ENCODE results near the gene MTR.

Gene MTR

DNA sequence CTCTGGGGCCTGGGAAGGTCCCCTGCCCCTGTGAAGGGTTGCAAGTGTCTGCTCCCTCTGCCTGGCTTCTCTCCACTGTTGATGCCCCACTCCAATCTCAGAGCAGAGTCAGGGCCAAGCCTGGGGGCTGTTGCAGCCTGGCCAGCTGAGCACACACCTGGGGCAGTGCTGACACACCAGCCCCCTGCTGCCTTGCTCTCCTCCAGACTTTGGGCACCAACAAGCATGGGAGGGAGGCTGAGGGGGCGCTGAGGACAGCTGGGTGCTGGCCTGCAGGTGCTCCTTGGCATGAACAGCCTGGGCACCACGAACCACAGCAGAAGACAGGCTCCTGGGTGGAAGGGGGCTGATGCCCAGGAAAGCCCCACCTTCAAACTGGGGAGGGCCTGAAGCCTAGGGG is 9.6 kb upstream of the MTR start:
- TF ChIP-seq CTBP1 (IDR thresholded peaks at IDR 0.05; ENCODE audit: borderline replicate concordance) (no peak), NFRKB (IDR thresholded peaks at IDR 0.05) (no peak), ARNT (IDR thresholded peaks at IDR 0.05) (no peak), BHLHE40 (IDR thresholded peaks at IDR 0.05; ENCODE audit: borderline replicate concordance) (no peak), FOXM1 (IDR thresholded peaks at IDR 0.05; ENCODE audit: borderline replicate concordance) (no peak), L3MBTL2 (conservative IDR thresholded peaks at IDR 0.05) (no peak), SUZ12 (IDR thresholded peaks at IDR 0.05) (no peak), FOXK2 (IDR thresholded peaks at IDR 0.05) (no peak), LEF1 (IDR thresholded peaks at IDR 0.05; ENCODE audit: borderline replicate concordance) (no peak), ELF4 (IDR thresholded peaks at IDR 0.05) (no peak), TARDBP (IDR thresholded peaks at IDR 0.05) (no peak)
- DNase-seq (ENCODE audit: extremely low spot score) = no peak
- ChIA-PET CTCF (interaction anchor here (1.1 kb wide), 1 partner anchor 26 kb away, joined by 3 read pairs; no protein-coding TSS in a partner anchor), POLR2A (interaction anchor here (1.5 to 3.3 kb wide), 2 partner anchors 9 to 181 kb away, joined by 7 to 25 read pairs; partner anchors contain the start of genes HEATR1 and MTR)

GRCh38 chr1:236786453-236786852 is 8.6 kb upstream of the MTR start:
- CTCF ChIA-PET = interaction anchor here (0.7 to 1.1 kb wide), 2 partner anchors 10 to 27 kb away, joined by 3 read pairs; no protein-coding TSS in a partner anchor
- TF ChIP-seq ELF4 (IDR thresholded peaks at IDR 0.05) (no peak), FOXA1 (IDR thresholded peaks at IDR 0.05) (no peak), CTBP1 (IDR thresholded peaks at IDR 0.05; ENCODE audit: borderline replicate concordance) (no peak), L3MBTL2 (conservative IDR thresholded peaks at IDR 0.05) (no peak), ARNT (IDR thresholded peaks at IDR 0.05) (no peak), SUZ12 (IDR thresholded peaks at IDR 0.05) (no peak), NFRKB (IDR thresholded peaks at IDR 0.05) (no peak), TARDBP (IDR thresholded peaks at IDR 0.05) (no peak), LEF1 (IDR thresholded peaks at IDR 0.05; ENCODE audit: borderline replicate concordance) (no peak)
- POLR2A ChIA-PET = interaction anchor here (1.1 to 3.3 kb wide), 3 partner anchors 8 to 182 kb away, joined by 3 to 25 read pairs (median 7); partner anchors contain the start of genes HEATR1 and MTR

DNA sequence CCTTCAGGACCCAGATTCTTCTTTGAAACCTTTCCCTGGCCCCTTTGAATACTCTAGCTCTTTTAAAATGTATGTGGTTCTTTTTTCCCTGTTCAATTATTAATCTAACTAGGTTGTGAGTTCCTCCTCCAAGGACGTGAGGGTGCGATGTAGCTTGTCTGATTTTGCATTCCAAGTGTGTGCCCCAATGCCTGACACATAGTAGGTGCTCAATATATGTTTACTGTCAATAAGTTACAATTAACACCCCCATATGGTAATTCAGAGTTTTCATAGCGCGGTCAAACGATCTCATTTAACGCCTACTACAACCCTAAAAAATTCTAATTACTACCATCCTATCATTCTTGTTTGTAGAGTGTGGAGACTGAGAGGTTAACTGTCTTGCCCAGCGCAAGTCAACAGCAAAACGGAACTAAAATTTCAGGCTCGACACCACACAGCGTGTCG is 482 bp upstream of the MTR start:
- no peak for DNase-seq (ENCODE audit: extremely low spot score)
- POLR2A ChIA-PET = interaction anchor here (0.7 to 4.3 kb wide), 31 partner anchors 9 to 793 kb away, joined by 3 to 44 read pairs (median 4); partner anchors contain the start of genes HEATR1 and NID1
- TF ChIP-seq ARNT (IDR thresholded peaks at IDR 0.05) (no peak), TARDBP (IDR thresholded peaks at IDR 0.05) (peak; percentile 89; the same call in 1 of the 2 replicates), CTBP1 (IDR thresholded peaks at IDR 0.05; ENCODE audit: borderline replicate concordance) (peak; percentile 91; the same call in 1 of the 2 replicates)
- CTCF ChIA-PET = interaction anchor here (1.5 kb wide), 1 partner anchor 35 kb away, joined by 5 read pairs; no protein-coding TSS in a partner anchor

More at GRCh38 chr1:236786453-236786852, 8.6 kb upstream of the MTR start:
- DNase-seq (ENCODE audit: extremely low spot score) = no peak

DNA sequence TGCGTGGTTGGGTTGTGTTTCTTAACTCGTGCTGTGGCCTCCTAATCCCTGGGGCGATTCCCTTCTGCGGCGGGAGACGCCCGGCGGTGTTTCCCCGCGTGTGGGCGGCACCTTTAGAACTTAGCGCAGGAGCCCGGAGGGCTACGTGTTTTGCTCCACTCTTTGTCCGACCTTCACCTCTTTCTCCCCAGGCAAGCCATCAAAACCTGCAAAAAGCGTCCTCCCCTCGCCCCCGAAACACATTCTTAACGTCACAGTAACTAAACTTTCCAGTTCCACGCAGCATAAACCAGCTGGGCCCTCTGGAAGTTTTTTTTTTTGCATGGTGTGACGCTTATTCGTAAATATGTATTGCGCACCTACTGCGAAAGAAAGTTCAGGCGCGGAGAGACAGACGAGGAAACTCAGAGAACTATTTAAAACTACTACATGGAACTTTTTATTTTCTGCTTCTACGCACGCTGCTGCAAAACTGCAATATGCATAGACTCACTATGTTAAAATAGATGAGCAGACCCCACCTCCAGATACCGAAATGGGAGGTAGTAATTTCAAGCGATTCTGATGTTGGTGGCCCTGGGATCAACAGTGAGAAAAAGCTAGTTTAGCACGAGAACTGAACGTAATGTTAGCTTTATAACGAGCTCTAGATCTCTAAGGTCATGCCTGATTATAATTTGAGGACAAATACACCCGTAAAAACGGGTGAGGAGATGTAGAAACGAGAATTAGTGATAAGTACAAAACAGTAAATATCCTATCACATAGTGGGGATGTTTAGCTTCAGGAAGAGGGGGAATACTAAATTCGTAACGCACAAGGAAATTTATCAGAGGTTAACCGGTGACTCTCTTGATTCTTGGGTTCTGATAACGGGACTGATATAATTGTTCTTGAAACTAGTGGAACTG is 920 bp downstream of the MTR start:
- peak; percentile 74; the same call in 1 of the 2 replicates for TF ChIP-seq ZNF384 (IDR thresholded peaks at IDR 0.05)
- TF ChIP-seq TARDBP (IDR thresholded peaks at IDR 0.05) = peak; percentile 26; the same call in 1 of the 2 replicates
- TF ChIP-seq CTBP1 (IDR thresholded peaks at IDR 0.05; ENCODE audit: borderline replicate concordance) = no peak
- CTCF ChIA-PET = no interaction called here
- POLR2A ChIA-PET = interaction anchor here (0.7 to 4.3 kb wide), 3 partner anchors 9 to 192 kb away, joined by 3 to 44 read pairs (median 12); partner anchors contain the start of gene HEATR1
- DNase-seq (ENCODE audit: extremely low spot score) = peak; percentile 56

DNA sequence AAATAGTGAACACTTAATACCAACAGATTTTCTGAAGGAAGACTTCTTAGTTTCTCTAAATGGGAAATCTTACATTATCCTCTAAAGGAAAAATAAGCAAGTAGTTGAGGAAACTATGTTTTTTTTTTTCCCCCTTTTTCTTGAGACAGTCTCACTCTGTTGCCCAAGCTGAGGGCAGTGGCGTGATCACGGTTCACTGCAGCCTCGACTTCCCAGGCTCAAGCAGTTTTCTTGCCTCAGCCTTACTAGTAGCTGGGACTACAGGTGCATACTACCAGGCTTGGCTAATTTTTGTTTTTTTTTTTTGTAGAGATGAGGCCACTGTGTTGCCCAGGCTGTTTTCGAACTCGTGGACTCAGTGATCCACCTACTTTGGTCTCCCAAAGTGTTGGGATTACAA is 3.9 kb downstream of the MTR start:
- DNase-seq (ENCODE audit: extremely low spot score) = no peak
- ChIA-PET POLR2A (no interaction called here), CTCF (no interaction called here)
- TF ChIP-seq CTBP1 (IDR thresholded peaks at IDR 0.05; ENCODE audit: borderline replicate concordance) = no peak
- no peak for TF ChIP-seq FOXK2 (IDR thresholded peaks at IDR 0.05)
- no peak for TF ChIP-seq HDGF (IDR thresholded peaks at IDR 0.05; ENCODE audit: borderline replicate concordance)
- TF ChIP-seq SP1 (IDR thresholded peaks at IDR 0.05) = no peak
- no peak for TF ChIP-seq L3MBTL2 (conservative IDR thresholded peaks at IDR 0.05)
- TF ChIP-seq ARNT (IDR thresholded peaks at IDR 0.05) = no peak
- no peak for TF ChIP-seq FOXA1 (IDR thresholded peaks at IDR 0.05)
- TF ChIP-seq TARDBP (IDR thresholded peaks at IDR 0.05) = no peak
- no peak for TF ChIP-seq ZNF384 (IDR thresholded peaks at IDR 0.05)
- TF ChIP-seq LEF1 (IDR thresholded peaks at IDR 0.05; ENCODE audit: borderline replicate concordance) = no peak
- no peak for TF ChIP-seq ELF4 (IDR thresholded peaks at IDR 0.05)
- TF ChIP-seq SUZ12 (IDR thresholded peaks at IDR 0.05) = no peak
- TF ChIP-seq, protein P1, sequence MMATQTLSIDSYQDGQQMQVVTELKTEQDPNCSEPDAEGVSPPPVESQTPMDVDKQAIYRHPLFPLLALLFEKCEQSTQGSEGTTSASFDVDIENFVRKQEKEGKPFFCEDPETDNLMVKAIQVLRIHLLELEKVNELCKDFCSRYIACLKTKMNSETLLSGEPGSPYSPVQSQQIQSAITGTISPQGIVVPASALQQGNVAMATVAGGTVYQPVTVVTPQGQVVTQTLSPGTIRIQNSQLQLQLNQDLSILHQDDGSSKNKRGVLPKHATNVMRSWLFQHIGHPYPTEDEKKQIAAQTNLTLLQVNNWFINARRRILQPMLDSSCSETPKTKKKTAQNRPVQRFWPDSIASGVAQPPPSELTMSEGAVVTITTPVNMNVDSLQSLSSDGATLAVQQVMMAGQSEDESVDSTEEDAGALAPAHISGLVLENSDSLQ (IDR thresholded peaks at IDR 0.05) = no peak
- no peak for TF ChIP-seq FOXM1 (IDR thresholded peaks at IDR 0.05; ENCODE audit: borderline replicate concordance)
- no peak for TF ChIP-seq BHLHE40 (IDR thresholded peaks at IDR 0.05; ENCODE audit: borderline replicate concordance)
- no peak for TF ChIP-seq NFRKB (IDR thresholded peaks at IDR 0.05)

- no peak for TF ChIP-seq ARNT (IDR thresholded peaks at IDR 0.05)
- no peak for TF ChIP-seq CTBP1 (IDR thresholded peaks at IDR 0.05; ENCODE audit: borderline replicate concordance)
- TF ChIP-seq ZNF384 (IDR thresholded peaks at IDR 0.05) = no peak
- TF ChIP-seq TARDBP (IDR thresholded peaks at IDR 0.05) = no peak
- TF ChIP-seq SUZ12 (IDR thresholded peaks at IDR 0.05) = no peak
- TF ChIP-seq FOXA1 (IDR thresholded peaks at IDR 0.05) = no peak
- TF ChIP-seq NFRKB (IDR thresholded peaks at IDR 0.05) = no peak
- no peak for TF ChIP-seq L3MBTL2 (conservative IDR thresholded peaks at IDR 0.05)
- TF ChIP-seq LEF1 (IDR thresholded peaks at IDR 0.05; ENCODE audit: borderline replicate concordance) = no peak
- TF ChIP-seq HDGF (IDR thresholded peaks at IDR 0.05; ENCODE audit: borderline replicate concordance) = no peak
- TF ChIP-seq SP1 (IDR thresholded peaks at IDR 0.05) = no peak
- no peak for TF ChIP-seq FOXM1 (IDR thresholded peaks at IDR 0.05; ENCODE audit: borderline replicate concordance)
- TF ChIP-seq FOXK2 (IDR thresholded peaks at IDR 0.05) = no peak
- TF ChIP-seq BHLHE40 (IDR thresholded peaks at IDR 0.05; ENCODE audit: borderline replicate concordance) = no peak
- TF ChIP-seq, protein P1 (IDR thresholded peaks at IDR 0.05) = no peak
- TF ChIP-seq ELF4 (IDR thresholded peaks at IDR 0.05) = no peak
- ChIA-PET POLR2A (interaction anchor here (1.0 to 1.2 kb wide), 2 partner anchors 9 to 196 kb away, joined by 3 to 4 read pairs; partner anchors contain the start of gene HEATR1), CTCF (interaction anchor here (0.6 to 0.7 kb wide), 2 partner anchors 41 to 841 kb away, joined by 3 to 4 read pairs; no protein-coding TSS in a partner anchor)
- DNase-seq (ENCODE audit: extremely low spot score) = no peak
Observed at GRCh38 chr1:236800002-236800620, 5.0 kb downstream of the MTR start.
